HuH-7 (cell line): ENCODE results near the gene STYXL1.

ENCODE experiments used
- DNase-seq: peaks from one replicate; pipeline ENCODE4 v3.0.0; 2011; ENCODE audit warnings: low spot score

The STYXL1 gene

GRCh38 chr7:75992083-75992755, 55.6 kb downstream of the STYXL1 start:
- DNase-seq, result no peak

- DNase-seq, result no peak
Measured at GRCh38 chr7:75991531-75992082, 56.2 kb downstream of the STYXL1 start.

GRCh38 chr7:75989500-75990388, 58.1 kb downstream of the STYXL1 start:
- no peak for DNase-seq

- DNase-seq, result no peak
Measured at GRCh38 chr7:75988568-75989499, 59.0 kb downstream of the STYXL1 start.

GRCh38 chr7:75987805-75988567, 59.8 kb downstream of the STYXL1 start:
- DNase-seq, result no peak

GRCh38 chr7:75987026-75987804, 60.6 kb downstream of the STYXL1 start:
- DNase-seq, result no peak

GRCh38 chr7:75986147-75986781, 61.5 kb downstream of the STYXL1 start:
- no peak for DNase-seq

GRCh38 chr7:75985518-75986146, 62.2 kb downstream of the STYXL1 start:
- DNase-seq, result no peak

- DNase-seq, result no peak
Measured at GRCh38 chr7:75985009-75985517, 62.7 kb downstream of the STYXL1 start.

- no peak for DNase-seq
Measured at GRCh38 chr7:75984130-75985008, 63.4 kb downstream of the STYXL1 start.

GRCh38 chr7:75983471-75984129, 64.2 kb downstream of the STYXL1 start:
- DNase-seq, result no peak

GRCh38 chr7:75982306-75983064, 65.3 kb downstream of the STYXL1 start:
- no peak for DNase-seq

GRCh38 chr7:75981453-75982305, 66.1 kb downstream of the STYXL1 start:
- DNase-seq, result no peak

- no peak for DNase-seq
Measured at GRCh38 chr7:75981203-75981452, 66.7 kb downstream of the STYXL1 start.

GRCh38 chr7:75980430-75981202, 67.2 kb downstream of the STYXL1 start:
- no peak for DNase-seq
